ENCODE results near the gene GP9.

GP9 gene

DNA sequence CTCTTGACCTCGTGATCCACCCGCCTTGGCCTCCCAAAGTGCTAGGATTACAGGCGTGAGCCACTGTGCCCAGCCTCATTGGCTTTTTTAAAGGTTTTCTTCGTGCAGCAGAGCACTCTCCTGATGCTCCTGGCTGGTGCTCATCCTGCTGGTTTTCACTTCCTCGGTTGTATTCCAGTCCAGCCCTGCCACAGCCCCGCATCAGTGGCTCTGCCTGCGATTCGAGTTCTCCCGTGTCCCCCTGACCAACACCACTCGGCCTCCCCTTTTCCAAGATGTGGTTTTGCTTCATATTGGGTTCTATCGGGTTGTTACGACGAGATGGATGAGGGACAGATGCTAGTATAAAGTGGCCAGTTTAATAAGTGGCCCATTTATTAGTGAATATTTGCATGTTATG is 31.7 kb upstream of the GP9 start:
- no peak for DNase-seq (ENCODE audit: low read depth in 2 of 2)

- no peak for DNase-seq (ENCODE audit: low read depth in 2 of 2)
These were observed 30.0 kb upstream of the GP9 start for GRCh38 chr3:129030611-129031010.

DNA sequence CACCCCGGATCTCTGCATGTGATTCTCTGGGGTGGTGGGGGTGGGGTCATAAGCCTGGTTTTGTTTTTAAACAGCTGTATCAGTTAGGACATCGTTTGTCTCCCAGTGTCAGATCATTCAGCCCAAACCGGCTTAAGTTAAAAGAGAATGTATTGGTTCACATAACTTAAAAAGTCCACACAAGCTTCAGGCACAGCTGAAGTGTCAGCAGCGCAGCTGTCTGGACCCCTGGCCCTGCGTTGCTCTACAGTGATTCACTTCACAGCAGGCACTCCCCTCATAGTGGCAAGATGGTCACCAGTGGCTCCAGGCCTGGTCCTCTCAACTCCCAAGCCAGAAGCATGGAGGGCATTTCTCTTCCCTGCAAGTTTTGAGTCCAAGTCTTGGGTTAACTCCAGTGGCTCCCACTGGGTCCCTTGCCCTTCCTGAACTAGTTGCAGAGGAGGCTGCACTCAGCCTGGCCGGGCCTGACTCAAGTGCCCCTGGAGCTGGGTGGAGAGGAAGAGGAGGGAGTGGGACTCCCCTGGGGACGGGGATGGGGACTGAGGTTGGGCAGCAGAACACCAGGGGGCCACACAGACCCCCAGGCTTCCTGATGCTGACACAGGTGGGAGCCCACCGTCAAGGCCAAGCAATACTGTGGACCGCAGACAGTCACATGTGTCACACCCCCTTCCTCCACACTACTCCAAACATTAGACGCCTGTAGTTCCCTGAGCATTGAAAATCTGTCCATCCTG is 28.9 kb upstream of the GP9 start:
- no peak for DNase-seq (ENCODE audit: low read depth in 2 of 2)

GRCh38 chr3:129032716-129033115 is 27.9 kb upstream of the GP9 start:
- no peak for DNase-seq (ENCODE audit: low read depth in 2 of 2)

DNA sequence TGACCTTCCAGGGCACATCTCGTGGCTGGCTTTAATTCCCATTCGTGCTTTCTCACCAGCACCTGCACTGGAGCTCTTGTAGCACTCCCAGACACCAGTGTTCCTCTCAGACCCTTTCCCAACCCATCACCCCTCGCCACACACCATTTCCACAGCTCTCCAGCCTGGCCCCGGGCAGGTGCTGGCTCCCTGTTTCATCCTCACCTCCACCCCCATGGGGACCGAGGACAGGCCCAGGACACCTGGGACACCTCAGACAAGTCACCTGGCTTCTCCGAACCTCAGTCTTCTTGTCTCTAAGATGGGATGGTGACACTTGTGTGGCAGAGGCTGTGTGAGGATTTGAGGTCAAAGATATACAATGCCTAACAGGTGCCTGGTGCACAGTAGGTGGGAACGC is 27.4 kb upstream of the GP9 start:
- no peak for DNase-seq (ENCODE audit: low read depth in 2 of 2)

- no peak for DNase-seq (ENCODE audit: low read depth in 2 of 2)
These were observed 26.8 kb upstream of the GP9 start for GRCh38 chr3:129033633-129034321.

DNA sequence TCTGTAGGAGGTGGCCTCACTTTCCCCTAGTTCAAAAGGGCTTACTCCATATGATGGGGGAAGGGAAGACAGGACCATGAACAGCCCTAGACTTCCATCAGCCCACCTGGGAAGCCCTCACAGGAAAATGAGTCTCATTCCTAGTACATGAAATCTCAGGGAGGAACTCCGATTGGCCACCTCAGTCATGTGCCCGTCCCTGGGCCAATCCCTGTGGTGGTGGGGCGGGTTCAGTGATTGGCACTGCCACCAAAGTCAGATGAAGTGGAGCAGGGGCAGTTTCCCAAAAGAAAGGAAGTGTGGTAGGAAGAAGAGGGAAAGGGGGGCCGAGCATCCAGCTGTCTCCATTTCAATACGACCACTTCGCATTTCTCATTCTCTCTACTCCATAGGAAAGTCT is 25.9 kb upstream of the GP9 start:
- no peak for DNase-seq (ENCODE audit: low read depth in 2 of 2)

- DNase-seq (ENCODE audit: low read depth in 2 of 2), result no peak
These were observed 25.0 kb upstream of the GP9 start for GRCh38 chr3:129035360-129036221.

GRCh38 chr3:129036222-129037092 is 24.1 kb upstream of the GP9 start:
- DNase-seq (ENCODE audit: low read depth in 2 of 2), result no peak

GRCh38 chr3:129037093-129037419 is 23.5 kb upstream of the GP9 start:
- DNase-seq (ENCODE audit: low read depth in 2 of 2), result no peak

GRCh38 chr3:129038121-129038855 is 22.3 kb upstream of the GP9 start:
- no peak for DNase-seq (ENCODE audit: low read depth in 2 of 2)

DNA sequence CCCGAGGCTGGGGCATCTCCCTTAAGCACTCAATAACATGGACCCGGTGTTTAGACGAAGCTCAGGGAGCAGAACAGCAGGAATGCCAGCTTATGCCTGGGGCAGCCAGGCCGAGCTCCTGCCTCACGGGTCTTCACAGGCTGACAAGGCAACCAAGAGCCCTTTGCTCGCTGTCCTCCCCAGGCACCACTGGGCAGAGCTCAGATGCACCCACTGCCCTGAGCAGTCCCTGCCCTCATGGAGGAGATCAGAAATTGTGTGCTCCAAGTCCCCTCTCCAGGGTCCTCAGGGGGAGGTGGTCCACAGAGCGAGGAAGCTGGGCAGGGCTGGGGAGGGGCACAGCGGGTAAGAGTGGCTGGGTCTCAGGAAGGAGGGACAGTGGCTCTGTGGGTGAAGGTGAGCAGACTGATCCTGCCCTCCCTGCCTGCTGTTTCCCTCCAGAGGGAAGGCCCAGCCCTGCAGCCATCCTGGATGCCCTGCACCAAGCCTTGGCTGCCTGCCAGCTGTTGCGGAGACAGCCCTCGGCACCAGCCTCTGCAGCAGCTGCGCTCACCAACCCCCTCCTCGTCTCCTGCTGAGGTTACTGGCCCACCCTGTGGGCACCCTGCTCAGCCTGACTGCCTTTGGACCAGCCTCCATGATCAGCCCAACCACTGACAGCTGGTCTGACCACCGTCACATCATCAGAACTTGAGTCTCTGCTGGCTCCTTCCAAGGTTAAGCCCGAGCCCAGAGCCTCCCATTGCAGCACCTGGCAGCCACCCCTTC is 21.1 kb upstream of the GP9 start:
- no peak for DNase-seq (ENCODE audit: low read depth in 2 of 2)

GRCh38 chr3:129040039-129040336 is 20.6 kb upstream of the GP9 start:
- DNase-seq (ENCODE audit: low read depth in 2 of 2), result no peak

GRCh38 chr3:129040579-129041300 is 19.8 kb upstream of the GP9 start:
- no peak for DNase-seq (ENCODE audit: low read depth in 2 of 2)

- peak; percentile 19 to 47 for DNase-seq (ENCODE audit: low read depth in 2 of 2)
These were observed 14.9 kb upstream of the GP9 start for GRCh38 chr3:129045675-129046036.

GRCh38 chr3:129046037-129046731 is 14.4 kb upstream of the GP9 start:
- no peak for DNase-seq (ENCODE audit: low read depth in 2 of 2)

DNA sequence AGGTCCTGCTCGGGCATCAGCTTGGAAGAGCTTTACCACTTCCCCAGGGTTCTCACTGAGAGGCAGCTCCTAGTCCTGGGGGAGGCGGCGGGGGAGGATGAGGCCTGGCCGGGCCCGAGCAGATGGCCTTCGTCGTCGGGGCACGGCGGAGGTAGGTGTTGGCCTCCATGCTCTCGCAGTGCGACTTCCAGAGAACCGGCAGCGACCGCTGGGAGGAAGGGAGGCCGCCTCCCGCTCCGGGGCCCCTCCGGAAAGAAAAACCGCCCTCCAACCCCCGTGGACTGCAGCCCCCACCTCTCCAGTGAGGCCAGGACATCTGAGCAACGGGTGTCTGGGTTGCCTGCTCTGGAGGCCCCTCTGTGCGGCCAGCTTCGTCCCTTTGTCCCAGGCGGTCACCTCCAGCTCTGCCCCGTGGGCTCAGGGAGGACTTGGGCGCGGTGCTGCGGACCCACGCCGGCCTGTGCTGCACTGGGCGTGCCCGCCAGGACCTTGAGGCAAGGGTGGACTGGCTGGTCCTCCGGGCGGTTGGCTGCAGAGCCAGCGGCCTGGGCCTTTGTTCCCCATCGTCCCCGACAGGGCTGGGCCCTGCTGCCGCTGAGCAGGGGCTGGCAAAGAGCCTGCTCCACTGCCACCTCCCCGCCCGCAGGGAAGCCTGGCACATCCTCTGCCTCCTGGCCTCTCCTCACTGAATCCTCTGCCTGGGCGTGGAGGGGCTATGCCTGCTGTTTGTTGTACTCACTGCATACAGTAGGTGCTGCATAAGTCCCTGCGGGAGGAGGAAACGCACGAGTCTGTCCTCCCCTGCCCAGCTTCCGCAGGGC is 13.6 kb upstream of the GP9 start:
- no peak for DNase-seq (ENCODE audit: low read depth in 2 of 2)

DNA sequence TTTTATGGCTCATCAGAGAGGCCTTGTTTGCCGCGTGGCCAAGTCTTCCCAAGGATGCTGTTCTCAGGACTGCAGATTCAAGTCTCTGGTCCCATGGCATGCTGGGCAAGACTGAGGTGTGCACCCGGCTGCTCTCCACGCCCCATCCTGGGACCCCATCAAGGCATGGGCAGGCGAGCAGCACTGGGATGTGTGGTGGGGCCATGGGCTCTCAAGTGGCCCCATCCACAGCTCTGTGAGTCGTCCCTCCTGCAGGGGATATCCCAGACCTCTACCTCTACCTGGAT is 13.1 kb upstream of the GP9 start:
- no peak for DNase-seq (ENCODE audit: low read depth in 2 of 2)
